Stimulated activated CD4-positive, alpha-beta T cell treated with anti-CD3 and anti-CD28 coated beads, Interleukin-2, amount 100 ng/mL, for 24 hours (primary cell): Measurements from ENCODE around the gene VWCE.

Source experiments
- DNase-seq, 2 donors: peaks; one replicate each; pipeline ENCODE4 v3.0.0-alpha.2; 2020

Gene VWCE

DNA sequence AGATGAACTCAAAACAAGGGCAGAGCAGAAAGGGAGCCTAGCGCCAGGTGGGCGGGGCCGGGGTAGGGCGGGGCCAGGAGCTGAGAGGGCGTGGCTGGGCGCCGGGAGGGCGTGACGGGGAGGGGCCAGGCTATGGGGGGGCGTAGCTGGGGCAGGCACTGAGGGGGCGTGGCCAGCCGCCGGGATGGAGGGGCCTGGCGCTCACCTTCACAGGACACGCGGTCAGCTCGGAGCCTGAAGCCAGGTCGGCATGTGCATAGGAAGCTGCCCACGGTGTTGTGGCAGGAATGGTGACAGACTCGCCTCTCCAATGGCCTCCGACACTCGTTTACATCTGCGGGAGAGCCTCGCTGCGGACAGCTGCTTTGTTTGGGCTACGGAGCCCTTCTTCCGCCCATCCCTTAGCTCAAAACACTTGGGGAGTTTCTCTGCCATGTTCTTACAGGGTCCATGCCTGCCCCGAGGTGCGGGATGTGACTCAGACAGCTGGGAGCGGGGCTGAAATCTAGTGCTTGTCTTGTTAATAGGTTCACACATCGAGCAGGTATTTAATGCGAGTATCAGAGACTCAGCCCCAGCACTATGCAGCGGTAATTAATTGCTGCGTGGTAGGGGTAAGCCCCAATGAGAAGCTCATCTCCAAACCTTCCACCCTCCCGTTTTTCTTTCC is 13.4 kb downstream of the VWCE start:
- DNase-seq = peak; percentile 29 to 59

DNA sequence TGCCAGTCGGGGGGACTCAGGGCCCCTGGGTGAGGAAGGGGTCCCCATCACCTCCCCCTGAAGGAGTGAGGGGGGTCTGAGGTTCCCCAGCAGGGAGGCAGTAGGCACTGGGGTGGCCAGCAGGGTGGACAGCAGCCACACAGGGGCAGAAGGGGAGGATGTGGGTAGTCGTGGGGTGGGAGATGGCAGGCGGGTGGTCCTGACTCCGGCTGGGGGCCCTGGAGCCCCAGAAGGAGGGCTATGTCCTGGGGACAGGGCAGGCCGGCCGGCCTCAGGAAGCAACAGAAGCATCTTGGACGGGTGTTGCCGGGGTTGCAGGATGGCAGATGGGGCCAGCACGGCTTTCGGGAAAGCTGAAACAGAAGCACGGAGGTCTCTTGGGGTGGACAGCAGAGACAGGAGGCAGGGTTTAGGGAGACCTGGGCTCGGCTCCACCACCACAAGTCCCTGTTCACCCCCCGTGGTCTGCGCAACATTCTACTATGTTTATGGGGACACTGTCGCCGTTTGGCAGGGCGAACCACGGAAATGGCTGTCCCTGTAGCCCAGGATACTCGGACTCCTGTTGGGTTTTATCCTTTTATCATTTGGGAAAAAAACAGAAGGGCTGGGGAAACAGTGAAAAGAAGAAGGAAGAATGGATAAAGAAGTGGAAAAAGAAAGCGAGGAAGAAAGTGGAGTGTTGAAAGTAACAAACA is 14.1 kb downstream of the VWCE start:
- DNase-seq = no peak

DNA sequence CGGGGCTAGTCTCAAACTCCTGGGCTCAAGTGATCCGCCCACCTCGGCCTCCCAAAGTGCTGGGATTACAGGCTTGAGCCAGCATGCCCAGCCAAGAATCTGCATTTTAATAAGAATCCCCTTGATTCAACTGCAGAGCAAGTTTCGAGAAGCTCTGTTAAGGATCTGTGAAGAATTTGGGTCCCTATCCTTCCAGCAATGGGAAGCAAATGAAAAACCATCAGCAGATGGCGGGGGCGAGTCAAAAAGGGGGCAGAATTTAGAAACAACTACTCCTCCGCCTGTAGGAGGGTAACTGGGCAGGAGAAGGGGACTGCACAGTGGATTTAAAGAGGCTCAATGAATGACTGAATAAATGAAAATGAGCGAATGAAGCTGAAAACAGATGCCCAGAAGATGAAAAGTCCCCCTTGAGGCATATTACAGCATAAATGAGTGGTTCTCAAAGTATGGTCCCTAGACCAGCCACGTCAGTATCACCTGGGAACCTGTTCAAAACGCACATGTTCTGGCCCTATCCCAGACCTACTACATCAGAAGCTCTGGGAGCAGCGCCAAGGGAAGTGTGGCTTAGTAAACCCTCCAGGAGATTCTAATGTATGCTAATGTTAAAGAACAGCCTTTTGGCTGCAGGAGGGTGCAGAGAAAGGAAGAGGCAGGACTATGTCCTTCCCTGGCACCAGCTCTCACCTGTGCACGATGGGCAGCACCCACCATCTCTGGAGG is 15.0 kb downstream of the VWCE start:
- no peak for DNase-seq

DNA sequence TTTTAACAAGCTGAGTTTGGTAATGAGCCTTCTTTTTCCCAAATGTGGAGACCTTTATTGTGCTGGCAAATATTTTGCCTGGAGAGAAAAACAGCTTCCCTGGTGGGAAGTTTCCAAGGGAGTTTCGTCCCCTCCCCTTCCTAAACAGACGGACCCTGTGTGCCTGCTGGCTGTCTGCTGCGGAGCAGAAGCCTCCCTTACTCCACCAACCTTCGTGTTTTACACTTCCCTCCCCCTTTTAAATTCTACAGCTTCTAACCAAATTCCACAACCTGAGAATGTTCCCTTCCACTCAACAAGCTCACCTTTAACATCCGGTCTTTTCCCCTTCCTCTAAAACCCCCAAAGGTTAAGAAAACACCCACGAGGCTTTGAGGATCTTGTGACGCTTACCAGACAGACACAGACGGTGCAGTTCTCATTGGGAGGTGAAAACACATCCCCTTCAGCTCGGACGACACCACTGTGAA is 17.1 kb downstream of the VWCE start:
- no peak for DNase-seq

GRCh38 chr11:61277186-61278000 is 17.7 kb downstream of the VWCE start:
- DNase-seq = no peak

DNA sequence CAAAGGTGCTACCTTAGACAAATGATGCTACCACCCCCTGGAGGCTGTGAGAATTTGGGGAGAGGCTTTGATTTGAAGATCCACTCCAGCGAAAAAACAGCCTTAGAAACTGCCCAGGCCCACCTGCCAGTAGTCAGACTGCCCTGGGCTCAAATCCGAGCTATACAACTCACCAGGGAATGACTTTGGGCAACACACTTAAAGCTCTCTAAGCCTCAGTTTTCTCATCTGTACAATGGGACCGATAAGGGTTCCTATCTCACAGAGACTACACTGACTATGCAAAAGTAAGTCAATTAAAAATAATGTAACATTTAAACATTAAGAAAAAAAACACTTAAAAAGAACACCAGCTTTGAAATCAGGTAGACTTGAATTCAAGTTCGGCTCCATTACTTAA is 19.9 kb downstream of the VWCE start:
- DNase-seq = no peak

DNA sequence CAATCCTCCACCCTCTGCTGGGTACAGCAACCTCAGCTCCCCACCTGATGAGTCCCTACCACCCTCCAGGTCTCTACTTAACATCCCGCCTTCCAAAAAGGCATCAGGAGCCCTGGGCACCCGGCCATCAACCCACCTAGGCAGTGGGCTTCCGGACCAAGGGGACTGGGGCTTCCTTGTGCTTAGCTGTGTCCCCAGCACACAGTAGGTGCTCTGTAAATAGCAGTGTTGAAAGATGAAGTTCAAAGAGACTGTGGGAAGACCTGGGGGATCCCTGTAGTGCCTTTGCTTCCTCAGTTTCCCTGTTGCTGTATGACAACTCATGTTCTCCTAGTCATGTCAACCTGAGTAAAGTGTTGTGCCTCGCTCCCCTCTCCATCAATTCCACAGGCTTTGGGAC is 21.0 kb downstream of the VWCE start:
- no peak for DNase-seq

GRCh38 chr11:61273178-61274078 is 21.7 kb downstream of the VWCE start:
- no peak for DNase-seq

DNA sequence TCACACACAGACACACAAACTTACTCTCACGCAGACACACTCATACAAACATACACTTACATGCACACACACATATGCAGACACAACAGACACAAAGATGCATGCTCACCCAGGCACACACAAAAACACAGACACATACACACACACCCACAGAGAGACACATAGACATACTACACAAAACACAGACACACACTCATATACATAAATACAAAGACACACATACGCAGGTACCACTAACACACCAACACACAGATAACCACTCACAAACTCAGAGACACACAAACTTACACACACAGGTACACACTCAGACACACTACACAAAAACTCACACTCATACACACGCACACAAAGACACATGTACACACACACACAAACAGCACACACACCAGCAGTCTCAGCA is 22.4 kb downstream of the VWCE start:
- no peak for DNase-seq

- DNase-seq = no peak
Observed at GRCh38 chr11:61270354-61271076, 24.6 kb downstream of the VWCE start.

- no peak for DNase-seq
Observed at GRCh38 chr11:61268588-61269250, 26.4 kb downstream of the VWCE start.

- no peak for DNase-seq
Observed at GRCh38 chr11:61267437-61267841, 27.7 kb downstream of the VWCE start.

DNA sequence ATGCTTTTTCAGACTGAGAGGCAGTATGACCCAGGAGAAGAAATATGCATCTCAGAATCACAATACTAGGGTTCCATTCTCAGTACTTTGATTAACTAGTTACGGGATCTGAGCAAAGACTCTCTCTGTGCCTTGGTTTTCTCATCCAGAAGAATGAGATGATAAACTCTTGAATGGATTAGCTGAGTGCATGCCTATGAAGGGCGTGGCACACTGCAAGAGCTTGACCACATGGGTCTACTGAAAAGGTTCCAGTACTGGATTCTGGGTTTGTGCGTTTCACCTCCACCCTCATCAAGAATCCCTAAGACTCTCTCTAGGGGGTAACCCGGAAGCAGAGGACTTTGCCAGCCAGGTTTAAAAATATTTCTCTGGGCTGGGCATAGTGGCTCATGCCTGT is 28.5 kb downstream of the VWCE start:
- no peak for DNase-seq

DNA sequence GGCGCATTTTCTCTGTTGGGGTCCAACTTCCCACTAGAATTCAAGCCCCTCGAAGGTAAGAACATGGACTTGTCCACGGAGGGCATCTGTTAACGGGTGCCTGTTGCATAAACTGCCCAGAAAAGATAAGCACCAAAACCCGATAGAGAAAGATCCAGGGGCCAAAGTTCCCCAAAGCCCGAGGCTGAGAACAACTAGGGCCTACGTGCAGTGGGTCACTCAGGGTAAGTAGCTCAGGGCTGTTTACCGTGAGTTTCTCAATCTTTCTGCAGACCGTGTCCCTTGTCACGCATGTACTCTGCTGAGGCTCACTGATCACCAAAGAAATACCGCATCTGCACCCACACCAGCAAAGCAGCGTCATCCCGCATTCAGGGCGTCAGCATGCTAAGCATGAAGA is 29.8 kb downstream of the VWCE start:
- no peak for DNase-seq

DNA sequence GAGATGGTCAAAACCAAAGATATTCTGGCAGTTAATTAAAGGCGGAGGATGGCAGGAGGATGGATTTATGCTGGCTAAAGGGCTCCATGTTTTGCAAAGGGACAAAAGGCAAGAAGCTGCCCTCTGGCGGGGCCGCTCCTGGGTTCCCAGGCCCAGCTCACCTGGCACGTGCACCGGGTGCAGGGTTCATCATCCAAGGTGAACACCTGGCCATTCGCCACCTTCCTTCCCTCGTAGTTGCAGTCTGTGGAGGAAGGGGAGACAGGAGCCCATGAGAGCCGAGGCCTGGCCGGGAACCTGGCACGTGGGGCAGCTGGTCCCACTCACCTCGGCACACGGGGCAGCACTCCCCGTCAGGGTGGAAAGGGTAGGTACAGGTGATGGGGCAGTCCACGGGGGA is 30.3 kb downstream of the VWCE start:
- no peak for DNase-seq

- no peak for DNase-seq
Observed at GRCh38 chr11:61264371-61264770, 30.7 kb downstream of the VWCE start.

GRCh38 chr11:61259363-61259762 is 35.8 kb downstream of the VWCE start:
- DNase-seq = no peak

DNA sequence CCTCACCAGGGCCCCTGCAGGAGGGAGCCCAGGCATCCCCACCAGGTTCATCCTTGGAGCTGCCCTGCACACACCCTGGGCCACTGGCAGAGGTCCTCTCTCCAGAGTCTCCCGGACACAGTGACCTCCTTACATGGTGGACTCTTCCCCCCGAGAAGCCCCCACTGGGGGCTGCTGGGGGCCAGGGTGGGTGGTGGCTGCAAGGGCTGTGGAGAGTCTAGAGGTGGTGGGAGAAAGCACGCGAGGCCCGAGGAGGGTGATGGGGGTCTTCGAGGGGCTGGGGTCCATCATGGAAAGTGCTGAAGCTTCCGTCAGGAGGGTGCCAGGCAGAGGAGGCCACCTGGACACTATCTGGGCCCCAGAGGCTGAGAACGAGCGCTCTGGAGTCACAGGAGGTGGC is 36.6 kb downstream of the VWCE start:
- no peak for DNase-seq

DNA sequence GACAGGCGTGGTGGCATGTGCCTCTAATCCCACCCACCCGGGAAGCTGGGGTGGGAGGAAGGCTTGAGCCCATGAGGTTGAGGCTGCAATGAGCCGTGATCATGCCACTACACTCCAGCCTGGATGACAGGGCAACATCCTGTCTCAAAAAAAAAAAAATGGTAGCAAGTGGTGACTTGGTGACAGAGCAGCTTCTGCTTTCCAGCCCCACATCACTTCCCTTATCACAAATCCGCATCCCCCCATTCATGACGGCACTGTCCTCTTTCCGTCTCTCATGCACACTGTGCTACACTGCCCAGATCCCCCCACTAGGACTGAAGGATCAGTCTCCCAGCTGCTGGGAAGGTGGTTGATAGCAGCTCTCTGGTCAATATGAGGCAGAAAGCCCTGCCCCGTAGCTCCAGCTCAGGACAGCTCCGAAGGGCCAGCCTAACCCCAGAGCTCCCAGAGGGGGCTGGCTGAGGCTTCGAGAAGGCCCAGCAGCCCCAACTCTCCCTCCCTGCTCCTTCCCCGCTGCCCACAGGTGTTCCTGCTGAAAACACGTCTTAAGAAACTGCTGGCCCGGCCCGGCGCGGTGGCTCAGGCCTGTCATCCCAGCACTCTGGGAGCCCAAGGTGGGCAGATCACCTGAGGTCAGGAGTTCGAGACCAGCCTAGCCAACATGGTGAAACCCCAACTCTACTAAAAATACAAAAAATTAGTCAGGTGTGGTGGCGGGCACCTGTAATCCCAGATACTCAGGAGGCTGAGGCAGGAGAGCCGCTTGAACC is 38.2 kb downstream of the VWCE start:
- no peak for DNase-seq
